Keratinocyte (primary cell): ENCODE data around the gene DMBX1. TPM values are rescaled to one million over a fixed set of nuclear protein-coding genes. Genes with fewer than 3 reads are reported as not detected.

Experiments
- DNase-seq: peaks from one replicate; pipeline ENCODE4 v3.0.0-alpha.2; 2011; ENCODE audit warnings: low read depth, missing footprints, low spot score
- FAIRE-seq: peaks from 2 replicates; lab custom pipeline; 2011; peaks lifted over from hg19 to GRCh38; lab: Jason Lieb, UNC
- H2AFZ ChIP-seq: 2 replicates; pipeline ENCODE4 v1.6.0; 2012; ENCODE audit warnings: low read length, control low read depth, inconsistent platforms; ENCODE audit not compliant: control insufficient read depth
- H3K27ac ChIP-seq: 2 replicates; pipeline ENCODE4 v1.5.1; 2011; ENCODE audit warnings: low read length; ENCODE audit not compliant: control insufficient read depth, insufficient read depth
- H3K27me3 ChIP-seq: 3 replicates; pipeline ENCODE4 v1.6.0; 2011; ENCODE audit warnings: low read length; ENCODE audit not compliant: control insufficient read depth, insufficient read depth; ENCODE audit errors: extremely low read depth
- H3K36me3 ChIP-seq, 2 experiments: 2 replicates in 1 of 2; 3 replicates in 1 of 2; pipeline ENCODE4 v1.5.1; 2011; ENCODE audit warnings: low read length in 2 of 2, mild to moderate bottlenecking in 1 of 2; ENCODE audit not compliant: control insufficient read depth in 2 of 2, insufficient read depth in 2 of 2; ENCODE audit errors: extremely low read depth in 1 of 2
- H3K4me1 ChIP-seq: 3 replicates; pipeline ENCODE4 v1.5.1; 2011; ENCODE audit warnings: low read length; ENCODE audit not compliant: control insufficient read depth, insufficient read depth; ENCODE audit errors: extremely low read depth
- H3K4me2 ChIP-seq: 3 replicates; pipeline ENCODE4 v1.6.0; 2011; ENCODE audit warnings: low read depth, low read length; ENCODE audit not compliant: control insufficient read depth, insufficient read depth; ENCODE audit errors: extremely low read depth
- H3K4me3 ChIP-seq, 3 experiments: fragments of 200-600 bp in 1 of 3; sonication (generic) in 1 of 3; 2 replicates in 2 of 3; 3 replicates in 1 of 3; pipeline ENCODE4 v1.5.1; 2011 to 2016; ENCODE audit warnings: low read length in 3 of 3, mild to moderate bottlenecking in 3 of 3, control low read depth in 2 of 3, inconsistent platforms in 1 of 3, low read depth in 1 of 3, mixed read lengths in 1 of 3, mixed run types in 1 of 3, moderate library complexity in 1 of 3; ENCODE audit not compliant: control insufficient read depth in 2 of 3, insufficient read depth in 2 of 3; ENCODE audit errors: extremely low read depth in 1 of 3
- H3K79me2 ChIP-seq: 2 replicates; pipeline ENCODE4 v1.6.0; 2012; ENCODE audit warnings: low read length; ENCODE audit not compliant: control insufficient read depth, insufficient read depth
- H3K9ac ChIP-seq: 3 replicates; pipeline ENCODE4 v1.6.0; 2011; ENCODE audit warnings: low read length; ENCODE audit not compliant: control insufficient read depth, insufficient read depth; ENCODE audit errors: extremely low read depth
- H3K9me1 ChIP-seq: 3 replicates; pipeline ENCODE4 v1.6.0; 2011; ENCODE audit warnings: low read length; ENCODE audit not compliant: control insufficient read depth, insufficient read depth; ENCODE audit errors: extremely low read depth
- H3K9me3 ChIP-seq: 2 replicates; pipeline ENCODE4 v1.5.1; 2012; ENCODE audit warnings: low read depth, low read length; ENCODE audit not compliant: control insufficient read depth
- H4K20me1 ChIP-seq: 3 replicates; pipeline ENCODE4 v1.6.0; 2011; ENCODE audit warnings: low read length; ENCODE audit not compliant: control insufficient read depth, insufficient read depth; ENCODE audit errors: extremely low read depth
- CTCF ChIP-seq, 3 experiments: IDR thresholded peaks in 1 of 3; conservative IDR thresholded peaks in 1 of 3; optimal IDR thresholded peaks in 1 of 3; 2 replicates in 2 of 3; 3 replicates in 1 of 3; pipeline versions ENCODE3 to v1.5.1; 2011; ENCODE audit warnings: low read length in 3 of 3, mild to moderate bottlenecking in 3 of 3, moderate library complexity in 2 of 3, control low read depth in 1 of 3, inconsistent platforms in 1 of 3; ENCODE audit not compliant: insufficient read depth in 2 of 3; ENCODE audit errors: extremely low read depth in 1 of 3
- EZH2 ChIP-seq: IDR thresholded peaks from one replicate; pipeline ENCODE4 v1.6.1; 2012; ENCODE audit warnings: inconsistent platforms, mild to moderate bottlenecking, low read length, moderate library complexity
- dilution Hi-C: fragments of 300-500 bp; cut with MboI; formaldehyde crosslinking; loops from one replicate; pipeline ENCODE4 v1.7.0; 2020; ENCODE audit warnings: low sequenced_read_pairs; ENCODE audit not compliant: extremely low pct_ligation_motif_present
- polyA plus RNA-seq, 5 experiments: library from polyadenylated mRNA; depleted of rRNA in 3 of 5; stranded (reverse) in 3 of 5; stranded (forward) in 1 of 5; unstranded in 1 of 5; fragments of >200 nt; gene quantifications; 1 replicate in 1 of 5; 2 replicates in 3 of 5; 3 replicates in 1 of 5; pipeline versions ENCODE4 v1.2.1 to v1.2.3, GENCODE V29; 2011 to 2012; ENCODE audit warnings: missing spikeins in 2 of 5, low read depth in 1 of 5, low replicate concordance in 1 of 5

The DMBX1 gene
- polyA plus RNA-seq, 1 donor (not counting 4 experiments of a cell fraction or from before 2014, with no cell fraction given) = not detected

DNA sequence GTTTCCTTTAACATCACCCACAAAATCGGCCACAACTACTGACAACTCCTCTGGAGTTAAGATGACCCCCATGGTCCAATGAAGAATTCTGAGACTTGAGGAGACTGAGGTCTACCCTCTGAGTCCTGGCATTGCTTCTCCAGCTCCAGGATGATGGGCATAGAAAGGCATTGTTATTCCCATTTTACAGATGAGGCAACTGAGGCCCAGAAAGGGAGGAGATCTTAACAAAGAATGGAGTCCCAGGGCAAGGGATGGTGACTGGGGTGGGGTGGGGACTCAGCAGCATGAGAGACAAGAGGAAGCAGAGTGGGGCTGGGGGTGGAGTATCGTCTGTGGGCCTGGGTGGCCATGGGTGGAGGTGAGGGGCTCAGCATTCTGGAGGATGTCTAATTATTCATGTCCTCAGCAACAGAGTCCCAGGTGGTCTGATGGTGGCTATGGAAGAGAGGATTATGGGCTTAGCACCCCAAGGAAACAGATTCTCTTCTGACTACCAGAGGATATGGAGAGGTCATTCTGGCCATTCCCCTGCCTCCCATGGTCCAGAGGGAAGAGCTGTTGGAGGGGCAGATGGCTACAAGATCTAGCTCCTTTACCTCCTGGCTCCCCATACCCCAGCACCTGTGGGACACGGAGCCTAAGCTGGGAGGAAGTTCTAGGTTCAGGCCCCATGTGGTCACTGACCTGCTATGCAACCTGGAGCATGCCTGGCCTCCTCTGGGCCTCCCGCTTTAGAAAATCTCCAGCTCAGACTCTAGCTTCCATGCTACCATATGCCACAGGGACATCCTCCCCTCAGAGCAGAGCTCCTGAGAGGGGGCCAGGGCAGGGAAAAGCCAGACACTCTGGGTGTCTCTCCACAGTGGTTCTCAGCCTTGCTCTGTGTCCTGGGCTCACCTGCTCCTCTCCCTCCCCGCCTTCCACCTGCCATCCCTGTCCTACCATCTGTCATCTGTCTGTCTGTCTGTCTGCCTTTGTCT lies 37.4 kb upstream of the DMBX1 start:
- H3K9me1 ChIP-seq = no peaks in the 10 kb centered on the region
- no peaks in the 10 kb centered on the region for H4K20me1 ChIP-seq
- H3K4me2 ChIP-seq = no peak overlapping the region
- H3K27me3 ChIP-seq = peaks cover 65% of the 10 kb centered on the region
- no peaks in the 10 kb centered on the region for H3K4me1 ChIP-seq
- H3K9me3 ChIP-seq = no peaks in the 10 kb centered on the region
- H3K27ac ChIP-seq = no peak overlapping the region
- no peak for DNase-seq
- no peak for FAIRE-seq
- no peak overlapping the region for H2AFZ ChIP-seq
- no peaks in the 10 kb centered on the region for H3K79me2 ChIP-seq
- H3K9ac ChIP-seq = no peak overlapping the region
- no peaks in the 10 kb centered on the region for H3K36me3 ChIP-seq
- dilution Hi-C loops = no loop called here
- H3K4me3 ChIP-seq = no peak overlapping the region
- TF ChIP-seq EZH2 = no peak
- no peak for TF ChIP-seq CTCF (optimal IDR thresholded peaks at IDR 0.05 in 1 of 3, IDR thresholded peaks at IDR 0.05 in 1 of 3, conservative IDR thresholded peaks at IDR 0.05 in 1 of 3; ENCODE audit: extremely low read depth in 1 of 3, insufficient read depth in 2 of 3, low read length in 3 of 3)

GRCh38 chr1:46452931-46453325 lies 36.7 kb upstream of the DMBX1 start:
- dilution Hi-C loops = no loop called here
- peaks cover 58% of the 10 kb centered on the region for H3K27me3 ChIP-seq

More at GRCh38 chr1:46452931-46453325, 36.7 kb upstream of the DMBX1 start:
- DNase-seq (no peak), FAIRE-seq (no peak)
- no peaks in the 10 kb centered on the region for H3K9me1 ChIP-seq
- no peak overlapping the region for H3K9ac ChIP-seq
- H4K20me1 ChIP-seq = no peaks in the 10 kb centered on the region
- no peaks in the 10 kb centered on the region for H3K4me1 ChIP-seq
- TF ChIP-seq EZH2 (no peak), CTCF (optimal IDR thresholded peaks at IDR 0.05 in 1 of 3, IDR thresholded peaks at IDR 0.05 in 1 of 3, conservative IDR thresholded peaks at IDR 0.05 in 1 of 3; ENCODE audit: extremely low read depth in 1 of 3, insufficient read depth in 2 of 3, low read length in 3 of 3) (no peak)
- H3K36me3 ChIP-seq = no peaks in the 10 kb centered on the region
- no peak overlapping the region for H3K4me2 ChIP-seq
- no peak overlapping the region for H2AFZ ChIP-seq
- no peaks in the 10 kb centered on the region for H3K79me2 ChIP-seq
- no peak overlapping the region for H3K4me3 ChIP-seq
- no peak overlapping the region for H3K27ac ChIP-seq
- H3K9me3 ChIP-seq = no peaks in the 10 kb centered on the region
